HepG2 (cell line): ENCODE results near the gene KRTCAP2. TPM values are rescaled to one million over a fixed set of nuclear protein-coding genes. Genes with fewer than 3 reads are reported as not detected.

Experiments
- ATAC-seq: fragments of 200-7000 bp; cut with Tn5 transposase; 3 replicates; pipeline ENCODE4 v1.9.1; 2020; ENCODE audit warnings: mild to moderate bottlenecking, moderate library complexity
- BruUV-seq: library from RNA; stranded (reverse); fragments of 400-500 nt; replicated peaks from 2 replicates; lab custom pipeline; 2021; lab: Mats Ljungman, UMichigan
- CTCF ChIA-PET: fragments of 300-600 bp; formaldehyde crosslinking; extraction: SDS; loops from one replicate; lab custom pipeline; 2021; ENCODE audit warnings: low total read pairs, inconsistent platforms, low intra/inter-chr PET ratio; lab: Yijun Ruan, JAX
- POLR2A ChIA-PET: fragments of 350-600 bp; sonication (Branson Sonifier 250); formaldehyde crosslinking; loops from one replicate; lab custom pipeline; 2020; ENCODE audit warnings: antibody characterized with exemption, inconsistent platforms; lab: Yijun Ruan, JAX
- DNase-seq: peaks from one replicate; pipeline ENCODE4 v3.0.0-alpha.2; 2015; ENCODE audit warnings: low spot score
- FAIRE-seq: peaks from 3 replicates; lab custom pipeline; 2011; peaks lifted over from hg19 to GRCh38; lab: Jason Lieb, UNC
- H2AFZ ChIP-seq: one replicate; pipeline ENCODE4 v1.6.1; 2011; ENCODE audit warnings: low read length, inconsistent platforms
- H3K27ac ChIP-seq: fragments of 300-600 bp; 3 replicates; pipeline ENCODE4 v1.8.0; 2011; ENCODE audit warnings: mixed run types, mild to moderate bottlenecking, mixed read lengths, low read length, inconsistent platforms; ENCODE audit not compliant: insufficient read depth; ENCODE audit errors: extremely low read length
- H3K27me3 ChIP-seq, 2 experiments: fragments of 200-600 bp in 1 of 2; 2 replicates in 1 of 2; 3 replicates in 1 of 2; pipeline versions ENCODE4 v1.6.0 to v1.8.0; 2011; ENCODE audit warnings: low read length in 2 of 2, mild to moderate bottlenecking in 2 of 2, moderate library complexity in 2 of 2, inconsistent platforms in 1 of 2; ENCODE audit not compliant: insufficient read depth in 2 of 2, control insufficient read depth in 1 of 2
- H3K36me3 ChIP-seq, 2 experiments: fragments of 200-600 bp in 1 of 2; replicated peaks in 1 of 2; 2 replicates in 1 of 2; 3 replicates in 1 of 2; pipeline versions ENCODE4 v1.5.1 to v1.8.0; 2011; ENCODE audit warnings: low read length in 2 of 2, inconsistent platforms in 1 of 2; ENCODE audit not compliant: insufficient read depth in 2 of 2, control insufficient read depth in 1 of 2
- H3K4me1 ChIP-seq: 2 replicates; pipeline ENCODE4 v1.5.1; 2012; ENCODE audit warnings: low read length, inconsistent platforms; ENCODE audit not compliant: insufficient read depth
- H3K4me2 ChIP-seq: 2 replicates; pipeline ENCODE4 v1.6.0; 2011; ENCODE audit warnings: low read depth, low read length, inconsistent platforms
- H3K4me3 ChIP-seq, 3 experiments: fragments of 200-600 bp in 1 of 3; sonication (generic), shearing (Covaris generic) in 1 of 3; replicated peaks in 1 of 3; 2 replicates each; pipeline ENCODE4 v1.5.1; 2011 to 2016; ENCODE audit warnings: low read length in 3 of 3, inconsistent platforms in 2 of 3, low read depth in 2 of 3, mild to moderate bottlenecking in 2 of 3, control low read depth in 1 of 3, mixed read lengths in 1 of 3; ENCODE audit not compliant: insufficient read depth in 1 of 3
- H3K79me2 ChIP-seq: one replicate; pipeline ENCODE4 v1.6.1; 2011; ENCODE audit warnings: low read length, inconsistent platforms; ENCODE audit not compliant: insufficient read depth
- H3K9ac ChIP-seq: 2 replicates; pipeline ENCODE4 v1.6.0; 2011; ENCODE audit warnings: mild to moderate bottlenecking, low read depth, low read length, inconsistent platforms; ENCODE audit not compliant: insufficient read depth
- H3K9me3 ChIP-seq: 2 replicates; pipeline ENCODE4 v1.5.1; 2012; ENCODE audit warnings: mild to moderate bottlenecking, low read length
- H4K20me1 ChIP-seq: 2 replicates; pipeline ENCODE4 v1.6.0; 2011; ENCODE audit warnings: inconsistent platforms, mild to moderate bottlenecking, low read length, moderate library complexity; ENCODE audit not compliant: insufficient read depth
- ATM ChIP-seq: fragments of 450-650 bp; IDR thresholded peaks from 2 replicates; pipeline ENCODE4 v1.7.1; 2017; ENCODE audit warnings: mild to moderate bottlenecking, borderline replicate concordance
- BORCS8-MEF2B ChIP-seq: sonication (generic); formaldehyde crosslinking; IDR thresholded peaks from 2 replicates; pipeline ENCODE4 v1.8.0; 2022; ENCODE audit warnings: mild to moderate bottlenecking, missing genetic modification reagents
- DNMT1 ChIP-seq: sonication (generic); formaldehyde crosslinking; IDR thresholded peaks from 2 replicates; pipeline ENCODE4 v1.5.1; 2020; ENCODE audit warnings: mild to moderate bottlenecking, missing genetic modification reagents
- EED ChIP-seq: sonication (generic); formaldehyde crosslinking; IDR thresholded peaks from 2 replicates; pipeline ENCODE4 v1.5.0; 2020; ENCODE audit warnings: mild to moderate bottlenecking, missing genetic modification reagents
- KMT2A ChIP-seq: sonication (generic); formaldehyde crosslinking; IDR thresholded peaks from 2 replicates; pipeline ENCODE4 v1.4.0; 2020; ENCODE audit warnings: missing genetic modification reagents
- MED8 ChIP-seq: sonication (generic); formaldehyde crosslinking; IDR thresholded peaks from 2 replicates; pipeline ENCODE4 v1.8.1; 2023; ENCODE audit warnings: mild to moderate bottlenecking, missing genetic modification reagents; ENCODE audit not compliant: insufficient replicate concordance
- NFE2 ChIP-seq: sonication (generic); formaldehyde crosslinking; IDR thresholded peaks from 2 replicates; pipeline ENCODE4 v1.4.0; 2020; ENCODE audit warnings: missing genetic modification reagents
- NFKB2 ChIP-seq: sonication (generic); formaldehyde crosslinking; IDR thresholded peaks from 2 replicates; pipeline ENCODE4 v1.4.0; 2020; ENCODE audit warnings: missing genetic modification reagents, borderline replicate concordance
- PCBP1 ChIP-seq: fragments of 200-400 bp; formaldehyde crosslinking; IDR thresholded peaks from 2 replicates; pipeline ENCODE4 v1.6.1; 2017; ENCODE audit warnings: mild to moderate bottlenecking, low read depth, low read length, borderline replicate concordance
- PCBP2 ChIP-seq: fragments of 200-400 bp; formaldehyde crosslinking; optimal IDR thresholded peaks from 2 replicates; pipeline ENCODE3; 2018; ENCODE audit warnings: low read length, low read depth; ENCODE audit not compliant: poor library complexity, severe bottlenecking
- PHF20 ChIP-seq: sonication (generic); formaldehyde crosslinking; IDR thresholded peaks from 2 replicates; pipeline ENCODE4 v1.5.0; 2020; ENCODE audit warnings: mild to moderate bottlenecking, missing genetic modification reagents
- PRMT3 ChIP-seq: sonication (generic); formaldehyde crosslinking; IDR thresholded peaks from 2 replicates; pipeline ENCODE4 v1.8.1; 2022; ENCODE audit warnings: low read depth, mild to moderate bottlenecking, moderate library complexity, missing genetic modification reagents, borderline replicate concordance
- SOX13 ChIP-seq, 3 experiments: fragments of 450-650 bp in 1 of 3; sonication (generic) in 1 of 3; formaldehyde crosslinking in 1 of 3; IDR thresholded peaks in 2 of 3; conservative IDR thresholded peaks in 1 of 3; 2 replicates each; pipeline versions ENCODE4 v1.5.0 to v1.6.1; 2016 to 2020; ENCODE audit warnings: antibody characterized with exemption in 1 of 3, mild to moderate bottlenecking in 1 of 3, missing compliant biosample characterization in 1 of 3, missing genetic modification reagents in 1 of 3, moderate library complexity in 1 of 3
- TAF1 ChIP-seq: sonication (generic); formaldehyde crosslinking; IDR thresholded peaks from 2 replicates; pipeline ENCODE4 v1.4.0; 2020; ENCODE audit warnings: missing genetic modification reagents
- THRA ChIP-seq: sonication (generic); formaldehyde crosslinking; IDR thresholded peaks from 2 replicates; pipeline ENCODE4 v1.4.0; 2020; ENCODE audit warnings: missing genetic modification reagents, borderline replicate concordance
- ZNF17 ChIP-seq: sonication (generic); formaldehyde crosslinking; IDR thresholded peaks from 2 replicates; pipeline ENCODE4 v1.5.0; 2020; ENCODE audit warnings: mild to moderate bottlenecking, missing genetic modification reagents
- ZNF639 ChIP-seq: conservative IDR thresholded peaks from 2 replicates; pipeline ENCODE4 v1.6.1; 2018; ENCODE audit warnings: missing genetic modification reagents
- ZNF709 ChIP-seq: sonication (generic); formaldehyde crosslinking; IDR thresholded peaks from 2 replicates; pipeline ENCODE4 v1.5.0; 2020; ENCODE audit warnings: mild to moderate bottlenecking, missing genetic modification reagents
- WGBS: methylation state at CpG from one replicate; pipeline ENCODE4 v1.1.6; 2017; ENCODE audit warnings: low lambda C conversion rate; 5-methylcytosine and 5-hydroxymethylcytosine counted together
- in situ Hi-C: cut with HindIII; loops from 2 replicates; pipeline ENCODE4 v1.10.0; 2017; ENCODE audit warnings: low pct_unique_long_range_greater_than_20kb; ENCODE audit not compliant: extremely low pct_ligation_motif_present
- intact Hi-C: fragments of 100-400 bp; cut with micrococcal nuclease; formaldehyde crosslinking; loops from one replicate; pipeline ENCODE4 v1.10.0; 2022; ENCODE audit not compliant: unreplicated experiment
- polyA plus RNA-seq, 8 experiments: library from polyadenylated mRNA; depleted of rRNA in 3 of 8; stranded (reverse) in 7 of 8; unstranded in 1 of 8; fragments of >200 nt; fragmentation: Illumina TruSeq in 4 of 8; extraction: Trizol in 4 of 8; gene quantifications; 2 replicates each; pipeline versions ENCODE4 v1.2.1 to v1.2.3, GENCODE V29; 2011 to 2016; ENCODE audit warnings: low read depth in 4 of 8, missing spikeins in 1 of 8, mixed read lengths in 1 of 8; ENCODE audit not compliant: insufficient read depth in 1 of 8
- total RNA-seq, 5 experiments: library from RNA; depleted of rRNA; stranded (reverse); fragments of >200 nt; fragmentation: Illumina TruSeq; extraction: Trizol; gene quantifications; 2 replicates each; pipeline ENCODE4 v1.2.3, GENCODE V29; 2016; ENCODE audit warnings: low read depth in 1 of 5

Gene KRTCAP2
- total and polyA plus RNA-seq, 2 of the 13 experiments (the other 11 are each of a cell fraction or from before 2014, with no cell fraction given): 77.3 to 79.4 TPM

- DNase-seq (no peak), ATAC-seq (no peak), FAIRE-seq (no peak)
- Histone ChIP-seq H3K4me2 (peak overlapping the region; percentile 94), H3K4me3 (peak overlapping the region; percentile 96 to 99 (median 99)), H3K4me1 (peaks cover 55% of the 10 kb centered on the region), H3K79me2 (peaks cover 54% of the 10 kb centered on the region), H2AFZ (no peak overlapping the region), H3K27ac (peak overlapping the region; percentile 100), H4K20me1 (peaks cover 60% of the 10 kb centered on the region), H3K9me3 (no peaks in the 10 kb centered on the region), H3K36me3 (peaks cover 17 to 46% of the 10 kb centered on the region in 2 experiments), H3K9ac (peak overlapping the region; percentile 99), H3K27me3 (no peaks in the 10 kb centered on the region; a peak in 1 of 5 replicates)
- ChIA-PET CTCF (no interaction called here), POLR2A (interaction anchor here (1.0 to 6.4 kb wide), 9 partner anchors 10 to 160 kb away, joined by 3 to 56 read pairs (median 9); partner anchors contain the start of genes DPM3, KRTCAP2 and SHC1)
- 6% methylated on average over 6 of the region's 6 CpGs for WGBS
- in situ Hi-C loops: no loop called here
- TSS peak; percentile 9 for BruUV-seq
- intact Hi-C loops: no loop called here
- TF ChIP-seq PRMT3 (CRISPR knock-in tag) (no peak), PCBP2 (peak; percentile 86), ZNF17 (no peak), SOX13 (IDR thresholded peaks at IDR 0.05) (no peak), SOX13 (CRISPR knock-in tag; conservative IDR thresholded peaks at IDR 0.05 in 1 of 2, IDR thresholded peaks at IDR 0.05 in 1 of 2) (no peak), DNMT1 (CRISPR knock-in tag) (no peak), MED8 (CRISPR knock-in tag) (no peak), NFKB2 (CRISPR knock-in tag) (no peak), EED (CRISPR knock-in tag) (no peak), NFE2 (CRISPR knock-in tag) (no peak), KMT2A (CRISPR knock-in tag) (no peak), PHF20 (CRISPR knock-in tag) (no peak), BORCS8-MEF2B (CRISPR knock-in tag) (no peak), PCBP1 (0 out of 2 replicates have a peak, but pooled peaks have one; percentile 38), ATM (no peak), THRA (no peak), TAF1 (CRISPR knock-in tag) (no peak), ZNF639 (no peak), ZNF709 (no peak)
Observed at GRCh38 chr1:155130272-155131006, 42.7 kb downstream of the KRTCAP2 start.
